Thymus (tissue), 11 donors: ENCODE results near the gene GPR31. TPM values are rescaled to one million over a fixed set of nuclear protein-coding genes. Genes with fewer than 3 reads are reported as not detected.
"Not testable (repeated sequence)": the region's sequence is repeated elsewhere in the genome, so short reads cannot be mapped to it uniquely, and the experiment has no call there.

ENCODE experiments used
- DNase-seq, 9 donors: peaks; one replicate each; pipeline ENCODE4 v3.0.0-alpha.2; 2013; ENCODE audit warnings: low spot score in 9 of 9, low read depth in 6 of 9, missing footprints in 1 of 9
- H3K27ac ChIP-seq, 2 donors: one replicate each; pipeline ENCODE4 v1.5.1; 2013; ENCODE audit warnings: control low read depth in 1 of 2, low read depth in 1 of 2, low read length in 1 of 2, mild to moderate bottlenecking in 1 of 2, moderate library complexity in 1 of 2
- H3K27me3 ChIP-seq, 2 donors: one replicate each; pipeline ENCODE4 v1.5.1; 2013; ENCODE audit warnings: low read length in 1 of 2; ENCODE audit not compliant: control insufficient read depth in 2 of 2, insufficient read depth in 1 of 2
- H3K36me3 ChIP-seq, 2 donors: one replicate each; pipeline ENCODE4 v1.5.1; 2013; ENCODE audit warnings: low read length in 1 of 2, mild to moderate bottlenecking in 1 of 2, moderate library complexity in 1 of 2; ENCODE audit not compliant: control insufficient read depth in 2 of 2, insufficient read depth in 2 of 2
- H3K4me1 ChIP-seq, 2 donors: one replicate each; pipeline ENCODE4 v1.5.1; 2013; ENCODE audit warnings: low read length in 2 of 2; ENCODE audit not compliant: control insufficient read depth in 2 of 2, insufficient read depth in 2 of 2
- H3K4me3 ChIP-seq, 2 donors: one replicate each; pipeline ENCODE4 v1.5.1; 2013; ENCODE audit warnings: low read length in 2 of 2, control low read depth in 1 of 2, mild to moderate bottlenecking in 1 of 2
- H3K9me3 ChIP-seq, 2 donors: one replicate each; pipeline ENCODE4 v1.5.1; 2013; ENCODE audit warnings: low read length in 1 of 2, mild to moderate bottlenecking in 1 of 2; ENCODE audit not compliant: control insufficient read depth in 2 of 2, insufficient read depth in 1 of 2
- WGBS: extraction: QIAGEN DNeasy Blood & Tissue Kit; methylation state at CpG from one replicate; pipeline ENCODE4 v1.1.7; 2013; 5-methylcytosine and 5-hydroxymethylcytosine counted together
- polyA plus RNA-seq: library from polyadenylated mRNA; stranded (reverse); fragments of 200-250 nt; gene quantifications from one replicate; pipeline ENCODE4 v1.2.3, GENCODE V29; 2013
- total RNA-seq: library from RNA; stranded (reverse); fragments of 120-200 nt; gene quantifications from one replicate; pipeline ENCODE4 v1.2.4, GENCODE V29; 2013
- donor health status: healthy.

Gene GPR31
- total and polyA plus RNA-seq, 2 donors: 0.14 to 3.0 TPM

GRCh38 chr6:167172011-167172410 is 14.2 kb upstream of the GPR31 start:
- DNase-seq: not testable (repeated sequence)
- WGBS: 89% methylated on average over 13 of the region's 13 CpGs

DNA sequence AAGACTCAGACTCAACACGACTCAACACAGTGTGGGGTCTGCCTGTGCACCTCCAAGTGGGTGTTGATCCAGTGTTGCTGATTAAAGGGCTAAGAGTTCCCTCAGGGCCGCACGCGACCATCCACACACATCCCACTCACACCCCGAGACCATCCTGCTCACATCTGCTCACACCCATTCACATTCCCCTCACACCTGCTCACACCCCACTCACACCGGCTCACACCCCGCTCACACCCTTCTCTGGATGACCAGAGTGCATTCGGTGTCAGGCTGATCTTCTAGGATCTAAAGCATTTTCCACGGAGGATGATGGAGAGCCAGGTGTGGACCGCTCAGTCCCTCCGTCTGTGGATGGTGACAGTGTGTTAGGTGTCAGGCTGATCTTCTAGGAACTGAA is 13.5 kb upstream of the GPR31 start:
- WGBS: 94% methylated on average over 11 of the region's 11 CpGs
- not testable (repeated sequence) for H3K9me3 ChIP-seq, H3K4me1 ChIP-seq, H3K4me3 ChIP-seq, H3K27me3 ChIP-seq, H3K27ac ChIP-seq, H3K36me3 ChIP-seq, DNase-seq

More at GRCh38 chr6:167172011-167172410, 14.2 kb upstream of the GPR31 start:
- H3K36me3 ChIP-seq, H3K4me1 ChIP-seq, H3K9me3 ChIP-seq, H3K27ac ChIP-seq, H3K27me3 ChIP-seq, H3K4me3 ChIP-seq: not testable (repeated sequence)

DNA sequence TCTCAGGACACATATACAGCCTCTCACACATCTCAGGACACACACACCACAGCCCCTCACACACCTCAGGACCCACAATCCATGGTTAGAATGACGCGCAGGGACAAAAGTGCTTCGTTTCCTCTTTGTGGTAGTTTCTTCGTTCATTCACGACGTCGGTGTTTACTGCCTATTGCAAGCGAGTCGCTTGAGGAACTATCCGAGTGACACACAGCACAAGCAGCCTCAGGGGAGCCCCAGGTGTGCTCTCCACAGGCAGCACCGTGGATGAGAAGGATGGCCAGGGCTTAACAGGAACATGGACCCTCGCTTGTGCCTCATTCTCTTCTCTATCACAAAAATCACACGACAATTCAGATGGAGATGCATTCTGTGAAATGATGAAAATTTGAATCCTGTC is 12.1 kb upstream of the GPR31 start:
- not testable (repeated sequence) for H3K27me3 ChIP-seq

DNA sequence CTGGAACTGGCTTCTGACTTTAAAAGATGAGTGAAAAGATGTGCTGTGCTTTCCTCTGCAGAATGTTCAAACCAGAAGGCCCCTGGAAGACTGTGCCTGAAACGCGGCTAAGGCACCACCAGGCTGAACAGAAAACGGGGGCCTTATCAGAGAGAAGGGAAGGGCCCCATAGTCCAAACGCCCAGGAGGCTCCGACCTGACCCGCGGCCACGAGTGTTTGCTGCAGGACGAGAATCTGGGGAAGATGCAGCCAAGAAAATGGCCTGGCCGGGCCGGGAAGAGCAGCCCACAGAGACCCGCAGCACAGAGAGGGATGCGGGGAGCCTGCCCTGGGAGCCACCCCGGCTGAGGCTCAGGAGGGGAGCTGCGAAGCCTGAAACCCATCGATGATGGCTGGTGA is 10.5 kb upstream of the GPR31 start:
- not testable (repeated sequence) for H3K4me1 ChIP-seq, H3K36me3 ChIP-seq, H3K4me3 ChIP-seq, H3K27me3 ChIP-seq, DNase-seq, H3K9me3 ChIP-seq, H3K27ac ChIP-seq
- WGBS: 89% methylated on average over 13 of the region's 16 CpGs

More for the DNA sequence above, 12.1 kb upstream of the GPR31 start:
- DNase-seq, H3K9me3 ChIP-seq, H3K27ac ChIP-seq, H3K4me3 ChIP-seq, H3K36me3 ChIP-seq, H3K4me1 ChIP-seq: not testable (repeated sequence)
- 75% methylated on average over 4 of the region's 13 CpGs for WGBS

DNA sequence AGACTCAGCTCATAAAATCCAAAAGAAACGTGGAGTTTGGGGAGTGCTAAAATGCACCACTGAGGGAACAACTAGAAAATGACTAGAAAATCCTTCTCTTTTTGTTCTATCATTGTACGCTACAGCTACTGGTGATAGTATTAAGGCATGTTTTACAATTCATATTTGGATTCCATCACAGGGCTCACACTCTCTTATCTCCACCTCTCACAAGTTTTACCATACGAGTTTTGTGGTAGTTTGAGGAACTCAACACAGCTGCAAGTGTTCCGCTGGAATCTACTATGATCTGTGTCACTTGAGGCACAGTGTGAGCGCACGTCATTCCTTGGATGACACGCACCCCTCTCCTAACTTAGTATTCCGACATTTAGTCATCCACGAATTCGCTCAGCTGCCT is 9.9 kb upstream of the GPR31 start:
- H3K27me3 ChIP-seq, H3K36me3 ChIP-seq, H3K27ac ChIP-seq, DNase-seq, H3K4me3 ChIP-seq, H3K9me3 ChIP-seq, H3K4me1 ChIP-seq: not testable (repeated sequence)
- WGBS: 72% methylated on average over 8 of the region's 10 CpGs

GRCh38 chr6:167165858-167166471 is 8.2 kb upstream of the GPR31 start:
- H3K36me3 ChIP-seq: no peaks in the 10 kb centered on the region
- no peak overlapping the region for H3K4me3 ChIP-seq
- peaks cover 0 to 2% of the 10 kb centered on the region in 2 donors for H3K27me3 ChIP-seq
- WGBS: 90% methylated on average over 2 of the region's 2 CpGs
- no peaks in the 10 kb centered on the region for H3K9me3 ChIP-seq
- DNase-seq: no peak
- no peak overlapping the region for H3K27ac ChIP-seq
- H3K4me1 ChIP-seq: no peaks in the 10 kb centered on the region

DNA sequence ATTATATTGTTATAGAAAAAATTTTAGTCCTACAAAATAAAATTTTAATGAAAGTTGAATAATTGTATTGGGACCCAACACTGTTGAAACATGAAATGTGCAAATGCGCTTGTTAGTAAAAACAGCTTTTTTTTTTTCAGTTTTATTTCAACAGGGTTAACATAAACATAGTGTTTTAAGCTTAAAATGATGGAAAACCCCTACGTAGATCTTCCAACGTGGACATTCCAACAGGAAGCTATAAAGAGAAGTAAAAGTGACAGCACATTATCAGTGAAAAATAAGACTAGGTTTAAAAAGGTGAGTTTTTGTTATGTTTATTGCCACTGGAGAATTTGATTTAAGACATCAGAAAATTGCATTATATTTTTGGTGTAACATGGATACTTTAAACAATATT is 6.5 kb upstream of the GPR31 start:
- DNase-seq: no peak
- WGBS: 76% methylated on average over 3 of the region's 3 CpGs

DNA sequence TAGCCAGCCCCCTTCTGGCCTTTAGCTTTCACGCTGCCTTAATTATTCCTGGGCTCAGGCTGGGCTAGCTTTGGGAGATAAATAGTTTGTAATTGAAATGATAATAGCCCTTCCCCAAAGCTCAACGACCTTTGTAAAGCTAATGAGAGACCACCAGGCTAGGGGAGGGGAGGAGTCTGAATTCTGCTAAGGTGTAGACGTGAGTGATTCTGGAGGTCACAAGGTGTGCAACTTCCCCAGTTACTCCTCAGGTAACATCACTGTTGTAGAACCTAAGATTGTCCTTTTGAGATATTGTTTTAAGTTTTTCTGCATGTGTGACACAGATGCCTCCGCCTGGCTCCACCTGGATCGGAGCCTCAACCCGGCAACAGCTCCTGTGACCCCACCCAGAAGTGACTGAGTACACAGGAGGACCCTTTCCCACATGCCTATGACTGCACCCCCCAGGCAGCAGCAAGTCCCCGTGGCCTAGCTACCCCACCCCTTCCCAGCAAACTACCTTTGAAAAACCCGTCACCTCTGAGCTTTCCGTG is 5.8 kb upstream of the GPR31 start:
- Histone ChIP-seq H3K9me3 (no peaks in the 10 kb centered on the region), H3K27me3 (peaks cover 0 to 2% of the 10 kb centered on the region in 2 donors), H3K4me3 (no peak overlapping the region), H3K36me3 (no peaks in the 10 kb centered on the region), H3K27ac (no peak overlapping the region), H3K4me1 (no peaks in the 10 kb centered on the region)
- WGBS: 93% methylated on average over 9 of the region's 9 CpGs
- no peak for DNase-seq

More for the DNA sequence above, 6.5 kb upstream of the GPR31 start:
- Histone ChIP-seq H3K27me3 (peaks cover 0 to 2% of the 10 kb centered on the region in 2 donors), H3K9me3 (no peaks in the 10 kb centered on the region), H3K36me3 (no peaks in the 10 kb centered on the region), H3K4me3 (no peak overlapping the region), H3K4me1 (no peaks in the 10 kb centered on the region), H3K27ac (no peak overlapping the region)

GRCh38 chr6:167162591-167162990 is 4.8 kb upstream of the GPR31 start:
- no peaks in the 10 kb centered on the region for H3K4me1 ChIP-seq
- H3K9me3 ChIP-seq: no peaks in the 10 kb centered on the region
- no peaks in the 10 kb centered on the region for H3K36me3 ChIP-seq
- no peak overlapping the region for H3K27ac ChIP-seq
- DNase-seq: no peak
- WGBS: 96% methylated on average over 12 of the region's 12 CpGs
- H3K27me3 ChIP-seq: peaks cover 0 to 2% of the 10 kb centered on the region in 2 donors
- no peak overlapping the region for H3K4me3 ChIP-seq
